Fibroblast of the aortic adventitia (primary cell): Measurements from ENCODE around the gene RBM48. TPM values are rescaled to one million over a fixed set of nuclear protein-coding genes. Genes with fewer than 3 reads are reported as not detected.
A peak's percentile ranks its signal among the peaks of the same experiment; 100 is the strongest.

Experiments used
- DNase-seq: peaks from one replicate; pipeline ENCODE4 v3.0.0-alpha.2; 2010; ENCODE audit warnings: low read depth
- H3K4me3 ChIP-seq: 2 replicates; pipeline ENCODE4 v1.5.1; 2011; ENCODE audit warnings: low read depth, mild to moderate bottlenecking, control low read depth, low read length, moderate library complexity
- total RNA-seq: library from RNA; depleted of rRNA; stranded (reverse); fragments of >200 nt; gene quantifications from 2 replicates; pipeline ENCODE4 v1.2.3, GENCODE V29; 2012; ENCODE audit warnings: low replicate concordance
- TF ChIP-seq, protein P1 (sequence below): IDR thresholded peaks from 2 replicates; pipeline ENCODE4 v1.5.1; 2011; ENCODE audit warnings: mild to moderate bottlenecking, low read length, control low read depth, inconsistent platforms; ENCODE audit not compliant: insufficient read depth

The RBM48 gene
- total RNA-seq, 1 donor: 12.3 TPM

GRCh38 chr7:92567460-92567859, 38.9 kb downstream of the RBM48 start:
- DNase-seq: peak; percentile 30
- H3K4me3 ChIP-seq: no peak overlapping the region
- TF ChIP-seq, protein P1, sequence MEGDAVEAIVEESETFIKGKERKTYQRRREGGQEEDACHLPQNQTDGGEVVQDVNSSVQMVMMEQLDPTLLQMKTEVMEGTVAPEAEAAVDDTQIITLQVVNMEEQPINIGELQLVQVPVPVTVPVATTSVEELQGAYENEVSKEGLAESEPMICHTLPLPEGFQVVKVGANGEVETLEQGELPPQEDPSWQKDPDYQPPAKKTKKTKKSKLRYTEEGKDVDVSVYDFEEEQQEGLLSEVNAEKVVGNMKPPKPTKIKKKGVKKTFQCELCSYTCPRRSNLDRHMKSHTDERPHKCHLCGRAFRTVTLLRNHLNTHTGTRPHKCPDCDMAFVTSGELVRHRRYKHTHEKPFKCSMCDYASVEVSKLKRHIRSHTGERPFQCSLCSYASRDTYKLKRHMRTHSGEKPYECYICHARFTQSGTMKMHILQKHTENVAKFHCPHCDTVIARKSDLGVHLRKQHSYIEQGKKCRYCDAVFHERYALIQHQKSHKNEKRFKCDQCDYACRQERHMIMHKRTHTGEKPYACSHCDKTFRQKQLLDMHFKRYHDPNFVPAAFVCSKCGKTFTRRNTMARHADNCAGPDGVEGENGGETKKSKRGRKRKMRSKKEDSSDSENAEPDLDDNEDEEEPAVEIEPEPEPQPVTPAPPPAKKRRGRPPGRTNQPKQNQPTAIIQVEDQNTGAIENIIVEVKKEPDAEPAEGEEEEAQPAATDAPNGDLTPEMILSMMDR: no peak

- no peak for DNase-seq
Measured at GRCh38 chr7:92569137-92569536, 40.5 kb downstream of the RBM48 start.

DNA sequence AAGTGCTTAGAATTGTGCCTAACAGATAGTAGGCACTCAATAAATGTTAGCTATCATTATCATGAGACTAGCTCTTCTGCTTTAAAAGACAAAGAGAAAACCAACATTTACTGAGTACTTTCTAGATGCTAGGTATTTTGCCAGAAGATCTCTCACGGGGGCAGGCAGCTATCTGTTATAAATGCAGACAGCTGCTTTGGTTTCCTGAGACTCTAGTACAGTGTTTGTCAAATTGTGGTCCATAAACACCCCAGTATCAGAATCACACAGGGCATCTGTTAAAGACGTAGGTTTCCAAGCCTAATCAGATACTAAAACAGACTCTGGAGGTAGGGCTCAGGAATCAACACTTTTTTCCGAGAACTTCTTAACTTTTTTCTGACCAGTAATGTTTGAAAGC, 47.7 kb downstream of the RBM48 start:
- H3K4me3 ChIP-seq: no peak overlapping the region
- no peak for DNase-seq
- TF ChIP-seq, protein P1: no peak

More at GRCh38 chr7:92569137-92569536, 40.5 kb downstream of the RBM48 start:
- no peak overlapping the region for H3K4me3 ChIP-seq
- TF ChIP-seq, protein P1: no peak

DNA sequence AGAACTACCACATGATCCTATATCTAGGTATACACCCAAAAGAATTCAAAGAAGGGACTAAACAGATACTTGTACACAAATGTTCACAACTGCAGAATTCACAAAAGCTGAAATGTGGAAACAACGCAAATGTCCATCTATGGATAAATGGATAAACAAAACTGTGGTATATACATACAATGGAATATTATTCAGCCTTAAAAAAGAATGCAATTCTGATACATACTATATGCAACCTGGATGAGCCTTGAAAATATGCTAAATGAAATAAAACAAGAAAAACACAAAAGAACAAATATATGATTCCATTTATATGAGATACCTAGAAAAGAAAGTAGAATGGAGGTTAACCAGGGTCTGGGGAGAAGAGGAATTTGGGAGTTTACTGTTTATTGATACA, 54.4 kb downstream of the RBM48 start:
- DNase-seq: no peak
- TF ChIP-seq, protein P1: no peak
- no peak overlapping the region for H3K4me3 ChIP-seq

GRCh38 chr7:92584953-92585352, 56.4 kb downstream of the RBM48 start:
- DNase-seq: no peak
- TF ChIP-seq, protein P1: no peak
- H3K4me3 ChIP-seq: no peak overlapping the region

- DNase-seq: peak; percentile 52
- no peak overlapping the region for H3K4me3 ChIP-seq
- TF ChIP-seq, protein P1: no peak
Measured at GRCh38 chr7:92586403-92586802, 57.8 kb downstream of the RBM48 start.

GRCh38 chr7:92586841-92587240, 58.2 kb downstream of the RBM48 start:
- no peak overlapping the region for H3K4me3 ChIP-seq
- TF ChIP-seq, protein P1: no peak
- no peak for DNase-seq
